ENCODE results near the gene TBC1D4.
A peak's percentile ranks its signal among the peaks of the same experiment; 100 is the strongest.

The TBC1D4 gene

GRCh38 chr13:75421133-75421532 is 60.8 kb downstream of the TBC1D4 start:
- Histone ChIP-seq H3K79me1 (ENCODE audit: low read length) (no peaks in the 10 kb centered on the region), H3K9me3 (ENCODE audit: insufficient read depth, low read depth, low read length) (no peaks in the 10 kb centered on the region), H2BK120ac (ENCODE audit: insufficient read depth, low read length, poor library complexity) (no peak overlapping the region), H4K12ac (ENCODE audit: low read depth, low read length) (no peak overlapping the region), H3K27ac (ENCODE audit: low read depth, low read length) (no peak overlapping the region), H3K14ac (ENCODE audit: low read length) (no peak overlapping the region), H2BK5ac (ENCODE audit: low read depth, low read length, poor library complexity) (no peak overlapping the region), H3K9ac (ENCODE audit: low read length) (no peak overlapping the region), H3K27me3 (ENCODE audit: insufficient read depth, low read length) (no peaks in the 10 kb centered on the region), H3K18ac (ENCODE audit: low read length) (no peak overlapping the region), H3K36me3 (ENCODE audit: control insufficient read depth in 1 of 2, insufficient read depth in 2 of 2, low read length in 2 of 2) (no peaks in the 10 kb centered on the region), H2BK12ac (ENCODE audit: low read length) (no peak overlapping the region), H4K8ac (ENCODE audit: low read depth, low read length) (no peak overlapping the region), H2AFZ (ENCODE audit: insufficient read depth, low read length, poor library complexity) (no peak overlapping the region), H3K79me2 (ENCODE audit: control insufficient read depth, insufficient read depth, low read length, poor library complexity) (no peaks in the 10 kb centered on the region), H2AK5ac (ENCODE audit: low read length) (no peak overlapping the region), H3K23ac (ENCODE audit: low read length) (no peak overlapping the region), H4K91ac (ENCODE audit: low read depth, low read length) (no peak overlapping the region), H3K4me2 (ENCODE audit: low read length) (no peak overlapping the region), H3K4me3 (ENCODE audit: low read depth, low read length) (no peak overlapping the region), H3K4ac (ENCODE audit: low read depth, low read length) (no peak overlapping the region), H3K4me1 (ENCODE audit: control insufficient read depth in 1 of 2, insufficient read depth in 2 of 2, low read length in 2 of 2) (no peaks in the 10 kb centered on the region)
- DNase-seq: no peak
- no CpG with 5 or more reads among the region's 2 CpGs for WGBS (ENCODE audit: extremely low coverage, insufficient coverage, insufficient read length)

DNA sequence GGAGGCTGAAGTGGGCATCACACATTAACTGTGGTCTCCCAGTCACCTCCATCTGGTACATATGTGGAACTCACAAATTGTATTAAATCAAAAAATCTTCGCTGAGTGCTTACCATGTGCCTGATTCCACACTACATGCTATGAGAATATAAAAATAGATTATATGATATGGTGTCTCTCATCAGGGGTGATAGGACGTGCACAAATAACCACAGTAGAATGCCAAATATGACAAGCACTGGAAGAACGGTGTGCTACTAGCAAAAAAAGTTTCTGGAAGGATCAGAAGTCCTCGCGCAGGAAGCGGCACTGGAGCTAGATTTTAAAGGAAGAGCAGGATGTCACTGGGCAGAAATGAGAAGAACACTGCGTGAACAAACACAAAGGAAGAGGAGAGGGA is 62.3 kb downstream of the TBC1D4 start:
- Histone ChIP-seq H4K91ac (ENCODE audit: low read depth, low read length) (no peak overlapping the region), H3K4me1 (ENCODE audit: control insufficient read depth in 1 of 2, insufficient read depth in 2 of 2, low read length in 2 of 2) (no peaks in the 10 kb centered on the region), H2BK5ac (ENCODE audit: low read depth, low read length, poor library complexity) (no peak overlapping the region), H3K4ac (ENCODE audit: low read depth, low read length) (no peak overlapping the region), H3K4me2 (ENCODE audit: low read length) (no peak overlapping the region), H3K79me2 (ENCODE audit: control insufficient read depth, insufficient read depth, low read length, poor library complexity) (no peaks in the 10 kb centered on the region), H3K36me3 (ENCODE audit: control insufficient read depth in 1 of 2, insufficient read depth in 2 of 2, low read length in 2 of 2) (no peaks in the 10 kb centered on the region), H2AK5ac (ENCODE audit: low read length) (no peak overlapping the region), H3K27ac (ENCODE audit: low read depth, low read length) (no peak overlapping the region), H4K12ac (ENCODE audit: low read depth, low read length) (no peak overlapping the region), H3K14ac (ENCODE audit: low read length) (no peak overlapping the region), H3K27me3 (ENCODE audit: insufficient read depth, low read length) (no peaks in the 10 kb centered on the region), H4K8ac (ENCODE audit: low read depth, low read length) (no peak overlapping the region), H2AFZ (ENCODE audit: insufficient read depth, low read length, poor library complexity) (no peak overlapping the region), H3K18ac (ENCODE audit: low read length) (no peak overlapping the region), H3K9ac (ENCODE audit: low read length) (no peak overlapping the region), H2BK120ac (ENCODE audit: insufficient read depth, low read length, poor library complexity) (no peak overlapping the region), H3K79me1 (ENCODE audit: low read length) (no peaks in the 10 kb centered on the region), H3K9me3 (ENCODE audit: insufficient read depth, low read depth, low read length) (no peaks in the 10 kb centered on the region), H3K4me3 (ENCODE audit: low read depth, low read length) (no peak overlapping the region), H2BK12ac (ENCODE audit: low read length) (no peak overlapping the region), H3K23ac (ENCODE audit: low read length) (no peak overlapping the region)
- DNase-seq: peak in 1 of 2 donors; percentile 54
- no CpG with 5 or more reads among the region's 7 CpGs for WGBS (ENCODE audit: extremely low coverage, insufficient coverage, insufficient read length)

- Histone ChIP-seq H2AFZ (ENCODE audit: insufficient read depth, low read length, poor library complexity) (no peak overlapping the region), H3K4me3 (ENCODE audit: low read depth, low read length) (no peak overlapping the region), H2BK12ac (ENCODE audit: low read length) (no peak overlapping the region), H3K36me3 (ENCODE audit: control insufficient read depth in 1 of 2, insufficient read depth in 2 of 2, low read length in 2 of 2) (no peaks in the 10 kb centered on the region), H4K8ac (ENCODE audit: low read depth, low read length) (no peak overlapping the region), H3K4me2 (ENCODE audit: low read length) (no peak overlapping the region), H4K12ac (ENCODE audit: low read depth, low read length) (no peak overlapping the region), H3K79me2 (ENCODE audit: control insufficient read depth, insufficient read depth, low read length, poor library complexity) (no peaks in the 10 kb centered on the region), H3K4ac (ENCODE audit: low read depth, low read length) (no peak overlapping the region), H3K79me1 (ENCODE audit: low read length) (no peaks in the 10 kb centered on the region), H3K14ac (ENCODE audit: low read length) (no peak overlapping the region), H3K18ac (ENCODE audit: low read length) (no peak overlapping the region), H3K4me1 (ENCODE audit: control insufficient read depth in 1 of 2, insufficient read depth in 2 of 2, low read length in 2 of 2) (no peaks in the 10 kb centered on the region), H3K27me3 (ENCODE audit: insufficient read depth, low read length) (no peaks in the 10 kb centered on the region), H3K27ac (ENCODE audit: low read depth, low read length) (no peak overlapping the region), H3K23ac (ENCODE audit: low read length) (no peak overlapping the region), H2BK120ac (ENCODE audit: insufficient read depth, low read length, poor library complexity) (no peak overlapping the region), H3K9me3 (ENCODE audit: insufficient read depth, low read depth, low read length) (no peaks in the 10 kb centered on the region), H3K9ac (ENCODE audit: low read length) (no peak overlapping the region), H4K91ac (ENCODE audit: low read depth, low read length) (no peak overlapping the region), H2BK5ac (ENCODE audit: low read depth, low read length, poor library complexity) (no peak overlapping the region), H2AK5ac (ENCODE audit: low read length) (no peak overlapping the region)
- WGBS (ENCODE audit: extremely low coverage, insufficient coverage, insufficient read length): no CpG with 5 or more reads among the region's 2 CpGs
- peak; percentile 5 to 55 for DNase-seq
These were observed 63.0 kb downstream of the TBC1D4 start for GRCh38 chr13:75418997-75419396.

DNA sequence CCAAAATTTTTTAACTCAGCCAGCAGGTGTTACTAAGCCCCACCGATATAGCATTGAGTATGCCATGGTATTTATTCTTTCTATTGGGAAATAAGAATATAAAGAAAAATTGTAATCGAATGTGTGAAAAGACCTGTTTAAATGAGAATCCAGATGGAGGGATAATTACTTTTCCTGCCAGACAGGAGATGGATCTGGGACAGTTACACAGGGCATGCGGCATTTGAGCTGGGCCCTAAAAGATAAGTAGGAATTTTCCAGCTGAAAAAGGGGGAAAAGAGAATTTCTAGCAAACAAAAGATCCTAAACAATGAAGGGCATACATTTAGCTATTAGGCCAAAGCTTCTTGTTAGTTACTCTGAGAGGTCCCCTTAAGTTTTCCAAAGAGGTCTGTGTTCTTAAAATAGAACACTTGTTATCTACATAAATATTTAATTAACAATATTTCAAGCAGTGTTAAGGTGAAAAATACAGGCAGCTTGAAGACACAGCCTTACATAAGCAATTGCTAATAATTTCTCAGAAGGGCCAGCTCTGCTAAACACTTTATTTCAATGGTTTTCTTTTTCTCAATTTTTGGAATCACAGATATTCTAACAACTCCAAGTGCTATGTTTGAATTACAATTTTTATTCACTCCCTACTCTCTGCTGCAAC is 63.7 kb downstream of the TBC1D4 start:
- Histone ChIP-seq H3K4me3 (ENCODE audit: low read depth, low read length) (no peak overlapping the region), H3K18ac (ENCODE audit: low read length) (no peak overlapping the region), H3K4ac (ENCODE audit: low read depth, low read length) (no peak overlapping the region), H3K23ac (ENCODE audit: low read length) (no peak overlapping the region), H3K79me1 (ENCODE audit: low read length) (no peaks in the 10 kb centered on the region), H3K36me3 (ENCODE audit: control insufficient read depth in 1 of 2, insufficient read depth in 2 of 2, low read length in 2 of 2) (no peaks in the 10 kb centered on the region), H2AFZ (ENCODE audit: insufficient read depth, low read length, poor library complexity) (no peak overlapping the region), H3K9ac (ENCODE audit: low read length) (no peak overlapping the region), H3K4me1 (ENCODE audit: control insufficient read depth in 1 of 2, insufficient read depth in 2 of 2, low read length in 2 of 2) (no peaks in the 10 kb centered on the region), H3K14ac (ENCODE audit: low read length) (no peak overlapping the region), H4K12ac (ENCODE audit: low read depth, low read length) (no peak overlapping the region), H4K8ac (ENCODE audit: low read depth, low read length) (no peak overlapping the region), H2AK5ac (ENCODE audit: low read length) (no peak overlapping the region), H2BK5ac (ENCODE audit: low read depth, low read length, poor library complexity) (no peak overlapping the region), H3K27ac (ENCODE audit: low read depth, low read length) (no peak overlapping the region), H3K27me3 (ENCODE audit: insufficient read depth, low read length) (no peaks in the 10 kb centered on the region), H3K9me3 (ENCODE audit: insufficient read depth, low read depth, low read length) (no peaks in the 10 kb centered on the region), H3K79me2 (ENCODE audit: control insufficient read depth, insufficient read depth, low read length, poor library complexity) (no peaks in the 10 kb centered on the region), H2BK120ac (ENCODE audit: insufficient read depth, low read length, poor library complexity) (no peak overlapping the region), H2BK12ac (ENCODE audit: low read length) (no peak overlapping the region), H3K4me2 (ENCODE audit: low read length) (no peak overlapping the region), H4K91ac (ENCODE audit: low read depth, low read length) (no peak overlapping the region)
- no peak for DNase-seq
- WGBS (ENCODE audit: extremely low coverage, insufficient coverage, insufficient read length): 100% methylated on average over 1 of the region's 3 CpGs
